GM10847 (cell line): ENCODE results near the gene FOXL1.

Source experiments
- POLR2A ChIP-seq: IDR thresholded peaks from 2 replicates; pipeline ENCODE4 v1.6.1; 2011; ENCODE audit not compliant: insufficient read length; ENCODE audit errors: extremely low read depth

The FOXL1 gene

DNA sequence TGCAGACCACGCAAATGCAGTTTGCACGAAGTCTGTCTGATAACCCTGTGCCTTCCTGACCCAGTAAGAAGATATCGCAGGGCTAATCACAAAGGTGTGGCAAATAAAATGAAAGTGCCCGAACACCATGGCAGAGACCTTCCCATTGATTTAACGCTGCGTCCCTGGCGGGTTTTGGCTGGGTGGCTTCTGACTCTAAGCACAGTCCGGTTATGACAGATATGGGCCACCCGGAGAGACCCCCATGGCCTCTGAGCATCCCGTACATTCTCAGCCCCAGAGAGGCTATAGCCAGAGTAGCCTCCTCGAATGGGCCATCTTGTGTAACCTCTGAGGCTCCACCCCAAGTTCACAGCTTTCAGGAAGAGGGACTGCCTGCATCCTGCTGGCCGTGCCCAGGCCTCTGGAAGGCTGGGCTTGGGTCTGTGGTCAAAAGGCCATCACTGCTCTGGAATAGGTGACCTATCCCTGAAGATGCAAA is 6.3 kb upstream of the FOXL1 start:
- TF ChIP-seq POLR2A = no peak

DNA sequence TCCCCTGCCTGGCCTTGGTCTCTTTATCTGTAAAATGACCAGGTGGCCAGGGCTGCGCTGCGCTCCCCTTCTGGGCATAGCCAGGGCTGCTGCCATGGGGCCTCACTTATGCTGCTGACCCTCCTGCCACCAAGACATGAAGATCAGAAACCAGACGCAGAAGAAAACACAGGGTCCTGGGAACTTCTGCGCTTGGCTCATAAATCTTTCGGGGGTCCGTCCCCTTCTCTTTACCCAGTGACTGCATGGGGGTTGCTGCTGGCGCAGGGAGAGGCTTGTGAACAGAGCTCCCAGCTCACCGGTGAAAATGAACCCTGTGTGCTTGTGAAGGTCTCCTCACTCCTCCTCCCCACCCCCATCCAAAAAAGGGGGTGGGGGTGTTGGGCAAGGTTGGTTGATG is 5.7 kb upstream of the FOXL1 start:
- TF ChIP-seq POLR2A = no peak

DNA sequence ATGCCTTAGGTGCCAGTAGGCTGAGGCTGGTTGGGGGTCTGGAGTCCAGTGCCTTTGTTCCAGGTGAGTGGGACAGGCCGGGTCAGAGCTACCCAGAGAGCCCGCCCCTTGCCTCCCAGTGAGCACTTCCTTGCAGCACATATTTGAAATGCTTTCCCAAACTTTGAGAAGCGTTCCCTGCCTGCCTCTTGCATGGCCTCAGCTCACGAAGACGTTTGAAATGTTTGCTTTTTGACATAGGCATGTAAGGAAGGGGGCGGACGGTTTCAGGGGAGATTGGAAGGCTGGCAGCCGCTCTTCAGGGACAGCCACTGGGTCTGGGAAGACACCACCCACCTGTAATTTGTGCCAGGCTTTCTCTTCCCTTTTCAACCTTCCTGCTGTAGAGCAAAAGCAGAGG is 5.1 kb upstream of the FOXL1 start:
- no peak for TF ChIP-seq POLR2A

DNA sequence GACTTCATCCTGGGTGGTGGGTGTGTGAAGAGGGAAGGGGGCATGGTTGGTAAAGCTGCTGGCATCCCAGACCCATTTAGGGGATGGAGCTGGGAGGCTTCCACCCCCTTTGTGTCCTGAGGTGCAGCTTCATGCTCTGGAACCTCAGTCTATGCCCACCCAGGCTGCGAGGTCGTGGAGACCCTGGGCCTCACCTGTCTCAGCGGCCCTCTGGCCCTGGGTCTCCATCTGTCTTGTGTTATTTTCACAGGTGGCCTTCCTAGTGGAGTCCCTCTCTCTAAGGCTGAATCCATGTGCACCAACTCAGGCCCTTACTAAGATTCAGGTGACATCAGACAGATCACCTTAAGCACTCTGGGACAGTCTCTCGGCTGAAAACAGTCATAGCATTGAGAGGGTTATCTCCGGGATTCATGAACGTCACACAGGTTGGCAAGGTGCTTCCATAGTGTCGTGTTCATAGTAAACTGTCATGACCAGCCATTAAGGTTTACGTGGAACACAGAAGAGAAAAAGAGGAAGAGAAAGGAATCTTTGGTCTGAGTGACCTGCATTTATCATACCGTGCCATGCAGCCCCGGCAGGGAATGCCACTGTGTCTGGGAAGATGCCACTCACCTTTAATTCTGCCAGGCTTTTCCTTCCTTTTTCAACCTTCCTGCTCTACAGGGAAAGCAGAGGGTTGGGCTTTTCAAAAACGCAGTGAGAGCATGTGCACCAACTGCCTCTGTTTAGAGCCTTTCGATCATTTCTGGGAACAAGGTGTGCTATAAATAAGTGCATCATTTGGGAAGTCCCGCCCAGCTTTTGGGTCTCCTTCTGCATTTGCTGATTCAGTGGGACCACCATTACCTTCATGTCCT is 4.5 kb upstream of the FOXL1 start:
- TF ChIP-seq POLR2A = no peak

DNA sequence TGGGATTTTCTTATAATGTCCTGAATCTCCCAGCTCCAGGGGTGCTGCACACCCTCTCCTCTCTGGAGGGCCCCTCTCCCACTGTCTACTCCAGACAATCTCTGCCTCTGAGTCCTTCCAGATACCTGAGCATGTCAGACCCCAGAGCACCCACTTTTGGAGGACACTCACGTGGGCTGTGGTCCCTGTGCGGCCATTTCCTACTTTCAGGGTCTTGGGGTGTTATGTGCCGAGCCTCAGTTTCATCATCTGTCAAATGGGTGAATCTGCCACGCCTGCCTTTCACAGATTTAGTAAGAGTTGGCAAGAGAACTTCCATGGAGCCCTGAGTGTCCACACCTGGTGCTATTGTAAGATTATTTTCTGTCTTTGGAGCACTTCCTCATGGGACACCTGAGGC is 3.7 kb upstream of the FOXL1 start:
- no peak for TF ChIP-seq POLR2A

DNA sequence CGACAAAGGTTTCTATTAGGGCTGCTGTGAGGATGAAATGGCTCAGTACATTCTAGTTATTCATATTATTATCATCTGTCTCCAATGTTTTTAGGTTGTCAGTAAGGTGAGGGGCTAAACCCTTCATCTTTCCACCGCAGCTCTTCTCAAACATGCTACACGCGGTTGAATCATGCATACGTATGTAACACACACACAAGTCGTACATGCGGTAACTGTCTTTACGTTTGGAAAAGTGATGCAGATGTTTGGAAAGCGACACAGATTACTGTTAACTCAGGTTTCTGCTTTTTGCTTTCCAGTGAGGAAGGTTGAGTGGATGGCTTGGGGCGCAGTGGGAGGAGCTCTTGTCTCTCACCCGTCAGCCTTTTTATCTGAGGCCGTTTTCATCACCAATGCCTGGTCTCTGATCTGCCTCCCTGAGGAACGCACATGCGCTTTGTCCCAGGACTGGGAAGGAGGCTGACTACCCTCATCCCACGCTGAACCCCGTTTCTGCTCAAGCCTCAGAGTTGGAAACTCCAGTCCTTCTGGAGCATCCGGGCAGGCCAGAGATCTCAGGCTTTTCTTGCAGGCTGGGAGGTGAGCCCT is 3.2 kb upstream of the FOXL1 start:
- TF ChIP-seq POLR2A = no peak

DNA sequence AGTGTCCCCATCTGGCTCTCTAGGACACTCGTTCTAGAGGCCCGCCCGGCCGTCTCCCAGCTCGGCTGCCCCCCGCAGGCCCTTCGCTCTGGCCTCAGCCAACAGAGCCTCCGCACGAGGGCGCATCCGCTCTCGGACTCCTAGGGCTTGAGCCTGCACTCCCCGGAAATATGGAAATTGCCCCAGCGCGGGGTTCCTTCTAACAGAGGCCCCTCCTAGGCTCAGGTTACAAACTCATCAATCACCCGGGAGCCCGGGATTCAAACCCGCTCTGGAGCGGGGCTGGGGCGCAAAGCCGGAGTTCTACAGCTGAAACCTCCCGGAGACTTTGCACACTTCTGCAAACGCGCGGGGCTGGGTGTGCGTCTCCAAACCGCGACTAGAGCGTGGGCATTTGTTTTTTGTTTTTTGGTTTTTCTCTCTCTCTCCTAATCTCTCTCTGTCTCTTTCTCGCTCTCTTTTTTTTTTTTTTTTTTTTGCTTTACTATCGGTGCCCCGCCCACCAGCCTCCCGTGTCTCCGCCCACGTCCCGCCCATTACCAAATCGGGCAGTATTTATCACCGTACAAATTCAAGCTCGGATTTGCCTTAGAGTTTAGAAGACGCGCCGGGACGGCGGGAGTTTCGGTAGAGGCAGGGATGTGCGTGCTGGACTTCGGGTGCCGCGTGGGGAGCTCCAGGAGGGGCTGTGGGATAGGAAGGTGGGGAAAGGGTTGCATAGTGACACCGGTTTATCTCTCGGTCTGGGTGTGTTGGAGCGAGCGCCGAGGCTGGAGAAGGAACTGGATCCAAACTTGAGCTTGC is 2.4 kb upstream of the FOXL1 start:
- TF ChIP-seq POLR2A = no peak

DNA sequence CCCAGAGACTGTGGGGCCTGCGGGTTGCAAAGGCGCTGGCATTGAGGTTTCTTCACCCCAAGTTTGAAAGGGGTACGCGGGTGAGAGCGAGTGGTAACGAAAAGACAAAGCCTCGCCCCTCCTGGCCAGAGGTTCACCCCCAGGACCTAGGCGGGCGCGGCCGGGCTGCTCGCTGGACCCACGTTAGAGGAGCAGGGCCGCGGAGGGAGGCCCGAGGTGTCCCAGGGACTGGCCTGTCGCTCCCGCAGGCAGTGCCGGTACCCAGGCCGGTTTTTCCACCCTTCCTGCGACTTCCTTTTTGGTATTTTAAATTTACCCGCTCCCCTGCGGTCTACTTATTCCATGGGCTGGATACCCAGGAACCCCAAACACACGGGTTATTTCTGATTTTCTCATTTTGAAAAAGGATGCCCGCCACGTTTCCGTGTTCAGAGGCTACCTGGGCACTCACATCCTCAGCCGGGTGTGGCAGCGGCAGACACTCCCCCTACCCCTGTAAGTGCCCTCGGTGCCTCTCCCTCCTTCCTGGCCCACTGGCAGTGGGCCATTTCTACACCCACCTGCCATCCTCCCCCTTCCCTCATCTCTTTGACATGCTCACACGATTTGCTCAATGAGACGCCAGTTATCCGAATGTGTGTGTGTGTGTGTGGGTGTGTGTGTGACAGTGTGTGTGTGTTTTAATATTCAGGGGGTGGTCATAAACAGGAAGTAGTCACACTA is 1.6 kb upstream of the FOXL1 start:
- no peak for TF ChIP-seq POLR2A

DNA sequence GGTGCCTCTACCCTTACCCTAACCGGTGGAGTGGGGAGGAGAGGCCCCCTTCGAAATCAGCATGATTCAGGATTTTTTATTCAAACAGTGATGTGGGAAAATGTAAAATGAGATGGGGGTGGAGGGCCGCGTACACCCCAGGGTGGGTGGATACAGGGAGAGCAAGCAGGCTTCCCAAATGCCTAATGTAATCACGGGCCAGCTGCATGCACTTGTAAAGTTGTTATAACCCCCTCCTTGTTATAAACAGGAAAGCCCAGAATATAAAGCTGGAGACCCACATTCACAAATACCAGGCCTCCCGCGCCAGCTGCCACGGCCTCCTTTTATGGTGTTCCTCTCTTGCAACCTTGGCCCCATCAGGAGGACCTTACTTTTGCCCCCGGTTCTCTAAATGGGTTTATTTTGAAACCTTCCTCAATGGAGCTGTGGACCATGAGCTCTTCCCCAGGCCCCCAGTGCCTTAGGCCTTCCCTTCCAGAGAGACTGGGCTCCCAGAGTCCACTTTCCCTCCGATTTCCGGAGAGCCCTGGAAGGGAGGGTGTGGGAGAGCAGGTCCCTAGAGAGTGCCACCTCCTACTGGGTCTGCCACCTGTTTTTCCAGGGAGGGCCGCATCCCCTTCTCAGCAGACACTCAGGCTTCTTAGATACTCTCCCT is 906 bp upstream of the FOXL1 start:
- TF ChIP-seq POLR2A = no peak

DNA sequence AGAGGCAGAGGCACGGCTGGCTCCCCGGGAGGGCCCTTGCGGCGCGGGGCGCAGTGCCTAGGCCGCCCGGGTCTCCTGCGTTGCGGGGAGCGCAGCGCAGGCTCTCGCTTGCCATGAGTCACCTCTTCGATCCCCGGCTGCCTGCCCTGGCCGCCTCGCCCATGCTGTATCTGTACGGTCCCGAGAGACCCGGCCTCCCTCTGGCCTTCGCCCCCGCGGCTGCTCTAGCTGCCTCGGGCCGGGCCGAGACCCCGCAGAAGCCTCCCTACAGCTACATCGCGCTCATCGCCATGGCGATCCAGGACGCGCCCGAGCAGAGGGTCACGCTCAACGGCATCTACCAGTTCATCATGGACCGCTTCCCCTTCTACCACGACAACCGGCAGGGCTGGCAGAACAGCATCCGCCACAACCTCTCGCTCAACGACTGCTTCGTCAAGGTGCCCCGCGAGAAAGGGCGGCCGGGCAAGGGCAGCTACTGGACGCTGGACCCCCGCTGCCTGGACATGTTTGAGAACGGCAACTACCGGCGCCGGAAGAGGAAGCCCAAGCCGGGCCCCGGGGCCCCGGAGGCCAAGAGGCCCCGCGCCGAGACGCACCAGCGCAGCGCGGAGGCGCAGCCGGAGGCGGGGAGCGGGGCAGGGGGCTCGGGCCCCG is 390 bp downstream of the FOXL1 start:
- TF ChIP-seq POLR2A = no peak

DNA sequence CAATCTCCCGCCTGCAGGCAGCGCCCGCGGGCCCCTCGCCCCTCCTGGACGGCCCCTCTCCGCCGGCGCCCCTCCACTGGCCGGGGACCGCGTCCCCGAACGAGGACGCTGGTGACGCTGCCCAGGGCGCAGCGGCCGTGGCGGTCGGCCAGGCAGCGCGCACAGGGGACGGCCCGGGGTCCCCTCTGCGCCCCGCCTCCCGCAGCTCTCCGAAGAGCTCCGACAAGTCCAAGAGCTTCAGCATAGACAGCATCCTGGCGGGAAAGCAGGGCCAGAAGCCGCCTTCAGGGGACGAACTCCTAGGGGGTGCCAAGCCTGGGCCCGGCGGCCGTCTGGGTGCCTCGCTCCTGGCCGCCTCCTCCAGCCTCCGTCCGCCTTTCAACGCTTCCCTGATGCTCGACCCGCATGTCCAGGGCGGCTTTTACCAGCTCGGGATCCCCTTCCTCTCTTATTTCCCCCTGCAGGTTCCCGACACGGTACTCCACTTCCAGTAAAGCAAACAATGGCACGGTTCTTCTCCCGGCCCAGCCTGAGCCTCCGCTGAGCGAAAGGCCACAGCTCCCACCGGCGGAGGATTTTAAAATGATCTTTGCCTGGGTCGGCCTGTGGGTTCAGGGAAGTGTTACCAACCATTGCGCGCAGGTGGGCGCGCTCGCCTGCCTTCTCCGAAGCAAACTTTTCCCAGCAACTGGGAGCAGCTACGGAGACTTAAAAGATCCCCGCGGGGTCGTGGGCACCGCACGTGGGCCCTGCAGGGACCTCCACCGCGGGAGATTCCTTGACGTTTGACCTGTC is 1.1 kb downstream of the FOXL1 start:
- no peak for TF ChIP-seq POLR2A

DNA sequence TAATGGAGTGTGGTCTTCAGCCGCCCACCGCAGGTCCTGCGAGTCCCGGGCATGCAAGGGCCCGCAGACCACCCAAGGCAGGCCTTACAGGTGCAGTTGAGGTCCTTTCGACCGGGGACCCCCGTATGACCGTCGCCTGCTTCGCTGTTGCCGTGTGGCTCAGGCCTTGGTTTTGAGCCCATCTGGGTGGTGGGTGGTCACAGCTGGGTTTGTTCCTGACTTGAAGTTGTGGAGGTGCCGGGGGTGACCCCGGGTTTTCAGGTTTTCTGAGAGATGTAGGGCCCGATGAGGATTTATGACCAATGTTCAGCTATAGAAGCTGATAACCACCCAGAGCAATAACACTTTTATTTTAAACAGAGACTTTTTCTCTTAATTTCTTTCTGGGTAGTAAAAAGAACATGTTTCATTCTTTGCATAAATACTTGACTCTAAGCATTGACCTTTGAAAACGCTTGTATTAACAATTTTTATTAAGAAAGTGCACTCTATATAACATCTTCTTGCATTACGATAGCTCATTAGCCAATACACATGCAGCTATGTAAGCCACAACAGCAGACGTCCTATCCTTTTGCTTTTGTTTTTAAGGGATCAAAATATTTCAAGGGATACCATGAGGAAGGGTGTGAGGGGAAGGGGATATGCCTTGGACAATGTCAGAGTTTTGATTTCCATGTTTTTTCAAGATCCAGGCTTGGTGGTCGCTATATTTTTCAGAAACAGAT is 1.9 kb downstream of the FOXL1 start:
- no peak for TF ChIP-seq POLR2A

DNA sequence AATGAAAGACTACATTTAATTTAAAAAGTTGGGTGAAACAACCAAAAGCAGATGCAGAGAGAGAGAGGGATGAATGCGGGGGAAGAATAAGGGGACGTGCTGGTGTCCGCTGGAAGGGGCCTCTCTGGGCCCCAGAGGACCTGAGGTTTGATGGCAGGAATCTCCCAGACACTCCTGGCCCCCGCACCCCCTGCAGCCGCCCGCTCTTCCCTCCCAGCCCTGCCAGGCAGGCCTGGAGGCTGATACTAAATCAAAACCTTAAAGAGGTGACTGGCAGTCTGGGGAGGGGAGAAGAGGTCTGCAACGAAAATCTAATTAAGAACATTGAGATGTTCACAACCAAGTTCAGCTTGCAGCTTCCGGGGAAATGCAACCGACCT is 2.4 kb downstream of the FOXL1 start:
- TF ChIP-seq POLR2A = no peak

DNA sequence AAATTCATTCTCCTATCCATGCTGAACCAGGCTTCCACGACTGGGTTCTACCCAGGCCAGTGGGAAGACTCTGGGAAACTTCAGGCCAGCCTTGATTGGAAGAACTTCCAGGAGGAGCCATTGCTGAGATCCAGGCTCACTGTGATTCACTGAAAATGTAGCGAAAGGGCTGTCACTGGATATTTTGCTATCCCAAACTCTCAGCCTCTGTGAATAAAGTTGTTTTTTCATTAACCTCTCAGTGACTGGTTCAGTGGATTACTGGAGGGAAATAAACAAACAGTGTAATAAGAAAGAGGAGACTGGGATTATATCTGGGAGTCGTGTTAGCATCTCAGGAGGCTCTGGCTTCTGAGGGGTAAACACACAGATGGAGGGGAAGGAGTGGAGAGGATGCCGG is 3.1 kb downstream of the FOXL1 start:
- no peak for TF ChIP-seq POLR2A
